HG03159 (cell line): ENCODE data around the gene KCNC4.

Experiments
- ATAC-seq: cut with Tn5 transposase; IDR thresholded peaks from one replicate; pipeline ENCODE4 v1.9.1; 2021; ENCODE audit warnings: mild to moderate bottlenecking, moderate library complexity; ENCODE audit not compliant: unreplicated experiment

The KCNC4 gene

GRCh38 chr1:110211496-110212168 is 1.5 kb downstream of the KCNC4 start:
- no peak for ATAC-seq

GRCh38 chr1:110212169-110213142 is 2.3 kb downstream of the KCNC4 start:
- no peak for ATAC-seq

- ATAC-seq, result no peak
Measured at GRCh38 chr1:110213143-110213540, 3.0 kb downstream of the KCNC4 start.

- no peak for ATAC-seq
Measured at GRCh38 chr1:110214454-110215404, 4.6 kb downstream of the KCNC4 start.

GRCh38 chr1:110215621-110216515 is 5.8 kb downstream of the KCNC4 start:
- ATAC-seq, result no peak

GRCh38 chr1:110216844-110217444 is 6.8 kb downstream of the KCNC4 start:
- ATAC-seq, result no peak

GRCh38 chr1:110218137-110218536 is 8.0 kb downstream of the KCNC4 start:
- no peak for ATAC-seq

GRCh38 chr1:110218739-110219138 is 8.6 kb downstream of the KCNC4 start:
- ATAC-seq, result no peak

- ATAC-seq, result no peak
Measured at GRCh38 chr1:110220324-110220723, 10.2 kb downstream of the KCNC4 start.

GRCh38 chr1:110221119-110221518 is 11.0 kb downstream of the KCNC4 start:
- ATAC-seq, result no peak

GRCh38 chr1:110223127-110223526 is 13.0 kb downstream of the KCNC4 start:
- ATAC-seq, result no peak

GRCh38 chr1:110223581-110223980 is 13.5 kb downstream of the KCNC4 start:
- ATAC-seq, result no peak

GRCh38 chr1:110224240-110224995 is 14.3 kb downstream of the KCNC4 start:
- ATAC-seq, result no peak

GRCh38 chr1:110225212-110225611 is 15.1 kb downstream of the KCNC4 start:
- no peak for ATAC-seq

GRCh38 chr1:110225756-110226404 is 15.8 kb downstream of the KCNC4 start:
- ATAC-seq, result no peak

- no peak for ATAC-seq
Measured at GRCh38 chr1:110227774-110228173, 17.7 kb downstream of the KCNC4 start.

GRCh38 chr1:110228381-110228780 is 18.3 kb downstream of the KCNC4 start:
- ATAC-seq, result no peak

- ATAC-seq, result no peak
Measured at GRCh38 chr1:110228869-110229268, 18.8 kb downstream of the KCNC4 start.
